HEK293 (cell line): ENCODE results near the gene THRAP3.

Experiments
- ZNF639 ChIP-seq: fragments of 450-650 bp; formaldehyde crosslinking; IDR thresholded peaks from 2 replicates; pipeline ENCODE4 v1.5.1; 2016; ENCODE audit warnings: missing biosample characterization, missing genetic modification characterization
- TF ChIP-seq, protein P1 (sequence below): fragments of 450-650 bp; formaldehyde crosslinking; IDR thresholded peaks from 2 replicates; pipeline ENCODE4 v1.5.1; 2016; ENCODE audit warnings: missing biosample characterization, missing genetic modification characterization

- TF ChIP-seq ZNF639 (tag by site-specific recombination): no peak
- TF ChIP-seq, protein P1, sequence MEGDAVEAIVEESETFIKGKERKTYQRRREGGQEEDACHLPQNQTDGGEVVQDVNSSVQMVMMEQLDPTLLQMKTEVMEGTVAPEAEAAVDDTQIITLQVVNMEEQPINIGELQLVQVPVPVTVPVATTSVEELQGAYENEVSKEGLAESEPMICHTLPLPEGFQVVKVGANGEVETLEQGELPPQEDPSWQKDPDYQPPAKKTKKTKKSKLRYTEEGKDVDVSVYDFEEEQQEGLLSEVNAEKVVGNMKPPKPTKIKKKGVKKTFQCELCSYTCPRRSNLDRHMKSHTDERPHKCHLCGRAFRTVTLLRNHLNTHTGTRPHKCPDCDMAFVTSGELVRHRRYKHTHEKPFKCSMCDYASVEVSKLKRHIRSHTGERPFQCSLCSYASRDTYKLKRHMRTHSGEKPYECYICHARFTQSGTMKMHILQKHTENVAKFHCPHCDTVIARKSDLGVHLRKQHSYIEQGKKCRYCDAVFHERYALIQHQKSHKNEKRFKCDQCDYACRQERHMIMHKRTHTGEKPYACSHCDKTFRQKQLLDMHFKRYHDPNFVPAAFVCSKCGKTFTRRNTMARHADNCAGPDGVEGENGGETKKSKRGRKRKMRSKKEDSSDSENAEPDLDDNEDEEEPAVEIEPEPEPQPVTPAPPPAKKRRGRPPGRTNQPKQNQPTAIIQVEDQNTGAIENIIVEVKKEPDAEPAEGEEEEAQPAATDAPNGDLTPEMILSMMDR (tag by site-specific recombination): no peak
Measured at GRCh38 chr1:36211841-36212240, 12.4 kb upstream of the THRAP3 start.
